Activated naive CD4-positive, alpha-beta T cell (primary cell): Measurements from ENCODE around the gene TDRD9.

Source experiments
- DNase-seq, 4 experiments: peaks; one replicate each; lab custom pipeline; 2025; lab: John Stamatoyannopoulos, UW

Gene TDRD9

GRCh38 chr14:104034976-104035699 lies 106.9 kb downstream of the TDRD9 start:
- no peak for DNase-seq

DNA sequence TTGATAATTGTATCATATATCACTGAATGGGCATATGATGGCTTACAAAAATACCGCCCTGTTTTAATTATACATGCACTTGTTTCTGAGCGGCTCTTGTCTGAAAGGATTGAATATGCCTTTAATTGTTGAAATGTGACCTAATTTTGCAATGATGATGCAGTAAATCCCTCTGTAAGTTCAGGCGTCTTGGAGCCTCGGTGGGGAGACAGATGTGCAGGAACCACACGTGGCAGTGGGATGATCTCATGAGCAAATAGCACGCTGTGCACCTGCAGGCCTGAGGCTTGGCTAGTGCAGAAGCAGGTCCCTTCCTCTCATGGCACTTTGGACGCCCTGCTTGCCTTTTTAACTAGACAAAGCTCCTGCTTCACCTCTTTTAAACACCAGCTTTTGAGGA lies 108.0 kb downstream of the TDRD9 start:
- DNase-seq: no peak

- no peak for DNase-seq
These were observed 108.8 kb downstream of the TDRD9 start for GRCh38 chr14:104037074-104037473.

GRCh38 chr14:104037903-104038302 lies 109.6 kb downstream of the TDRD9 start:
- no peak for DNase-seq

DNA sequence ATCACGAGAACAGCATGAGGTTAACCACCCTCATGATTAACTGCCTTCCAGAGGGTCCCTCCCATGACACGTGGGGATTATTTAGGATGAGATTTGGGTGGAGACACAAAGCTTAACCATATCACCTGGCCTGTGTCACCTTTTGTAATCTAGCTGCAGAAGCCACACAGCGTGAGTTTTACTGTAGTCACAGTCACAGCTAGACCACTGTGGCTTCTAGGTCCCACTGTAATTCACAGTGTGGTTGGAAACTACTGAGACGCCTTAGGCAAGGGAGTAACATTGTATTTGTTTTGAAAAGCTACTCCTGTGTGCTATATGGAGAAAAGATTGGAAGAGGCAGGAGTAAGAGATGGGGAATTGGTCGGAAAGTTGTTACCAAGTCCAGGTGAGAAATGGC lies 111.0 kb downstream of the TDRD9 start:
- DNase-seq: no peak

DNA sequence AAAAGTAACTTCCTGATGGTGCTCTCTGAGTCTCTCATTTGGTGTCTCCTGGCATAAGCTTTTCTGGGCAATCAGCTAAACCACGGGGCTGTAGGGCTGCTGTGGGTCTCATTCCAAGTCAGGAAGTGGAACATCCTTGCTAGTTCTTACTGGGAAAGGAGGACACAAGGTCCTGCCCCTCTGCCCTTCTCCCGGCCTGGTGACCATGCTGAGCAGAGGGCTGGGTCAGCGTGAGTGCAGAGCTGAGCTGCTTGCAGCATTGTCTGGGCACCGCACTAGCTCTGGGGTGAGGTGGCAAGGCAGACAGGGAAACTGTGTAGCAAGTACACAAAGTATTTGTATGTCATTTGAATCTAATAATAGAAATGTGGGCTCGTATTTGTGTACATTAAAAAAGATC lies 112.3 kb downstream of the TDRD9 start:
- no peak for DNase-seq

- DNase-seq: no peak
These were observed 113.3 kb downstream of the TDRD9 start for GRCh38 chr14:104041430-104042104.

GRCh38 chr14:104044016-104044415 lies 115.8 kb downstream of the TDRD9 start:
- DNase-seq: no peak

- no peak for DNase-seq
These were observed 119.5 kb downstream of the TDRD9 start for GRCh38 chr14:104047761-104048160.

- DNase-seq: no peak
These were observed 120.7 kb downstream of the TDRD9 start for GRCh38 chr14:104048758-104049507.

GRCh38 chr14:104049576-104050240 lies 121.5 kb downstream of the TDRD9 start:
- DNase-seq: no peak

- DNase-seq: no peak
These were observed 123.0 kb downstream of the TDRD9 start for GRCh38 chr14:104051092-104051813.

DNA sequence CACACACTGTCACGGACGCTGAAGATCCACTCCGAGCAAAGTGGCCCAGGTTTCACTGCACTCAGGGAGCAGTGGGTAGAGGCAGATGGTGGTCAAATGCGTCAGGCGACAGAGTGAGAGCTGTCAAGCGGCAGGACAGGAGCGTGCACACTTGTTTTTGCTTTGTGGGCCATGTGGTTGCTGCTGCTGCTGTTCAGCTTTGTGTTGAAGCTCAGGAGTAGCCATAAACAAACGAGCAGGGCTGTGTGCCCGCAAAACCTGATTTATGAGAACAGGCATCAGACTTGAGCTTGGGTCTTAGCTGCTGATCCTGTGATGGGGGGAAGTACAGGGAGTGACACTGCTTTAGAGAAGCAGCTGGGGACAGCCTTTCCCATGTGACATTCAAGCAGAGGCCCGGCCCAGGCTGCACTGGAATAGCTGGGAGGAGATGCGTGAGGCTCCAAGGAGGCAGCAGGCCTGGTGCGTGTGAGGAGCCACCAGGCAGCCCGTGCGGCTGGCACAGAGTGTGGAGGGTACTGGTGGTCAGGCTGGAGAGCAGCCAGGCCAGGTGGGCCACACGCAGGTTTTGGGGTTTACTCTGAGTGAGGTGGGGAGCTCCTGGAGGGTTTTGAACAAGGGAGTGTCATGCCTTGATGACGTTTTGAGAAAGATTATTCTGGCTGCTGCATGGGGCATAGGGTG lies 126.1 kb downstream of the TDRD9 start:
- no peak for DNase-seq

DNA sequence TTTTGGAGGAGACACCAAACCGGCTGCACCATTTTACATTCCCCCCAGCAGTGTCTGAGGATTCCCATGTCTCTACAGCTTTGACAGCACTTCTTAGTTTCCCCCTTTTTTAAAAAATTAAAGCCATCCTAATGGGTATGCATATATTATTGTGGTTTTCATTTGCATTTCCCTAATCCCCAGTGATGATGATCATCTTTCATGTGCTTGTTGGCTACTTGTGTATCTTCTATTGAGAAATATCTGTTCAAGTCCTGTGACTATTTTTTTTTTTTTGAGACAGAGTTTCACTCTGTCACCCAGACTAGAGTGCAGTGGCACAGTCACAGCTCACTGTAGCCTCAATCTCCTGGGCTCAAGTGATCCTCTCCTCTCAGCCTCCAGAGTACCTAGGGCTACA lies 134.0 kb downstream of the TDRD9 start:
- DNase-seq: no peak

DNA sequence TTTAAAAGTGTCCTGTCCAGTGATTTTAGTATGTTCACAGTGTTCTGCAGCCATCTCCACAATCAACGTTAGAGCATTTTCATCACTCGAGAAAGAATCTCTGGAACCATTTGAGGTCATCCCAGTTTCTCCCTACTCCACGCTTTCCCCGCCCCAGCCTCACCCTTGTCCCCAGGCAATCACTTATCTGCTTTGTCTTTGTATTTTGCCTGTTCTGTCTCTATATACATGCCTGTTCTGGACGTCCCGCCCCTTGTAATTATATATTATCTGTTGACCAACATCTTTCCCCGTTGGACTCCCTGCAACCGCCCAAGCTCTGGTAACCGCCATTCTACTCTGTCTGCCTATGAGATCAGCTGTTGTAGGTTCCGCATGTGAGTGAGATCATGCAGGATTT lies 135.7 kb downstream of the TDRD9 start:
- DNase-seq: no peak

GRCh38 chr14:104066279-104066678 lies 138.0 kb downstream of the TDRD9 start:
- no peak for DNase-seq

DNA sequence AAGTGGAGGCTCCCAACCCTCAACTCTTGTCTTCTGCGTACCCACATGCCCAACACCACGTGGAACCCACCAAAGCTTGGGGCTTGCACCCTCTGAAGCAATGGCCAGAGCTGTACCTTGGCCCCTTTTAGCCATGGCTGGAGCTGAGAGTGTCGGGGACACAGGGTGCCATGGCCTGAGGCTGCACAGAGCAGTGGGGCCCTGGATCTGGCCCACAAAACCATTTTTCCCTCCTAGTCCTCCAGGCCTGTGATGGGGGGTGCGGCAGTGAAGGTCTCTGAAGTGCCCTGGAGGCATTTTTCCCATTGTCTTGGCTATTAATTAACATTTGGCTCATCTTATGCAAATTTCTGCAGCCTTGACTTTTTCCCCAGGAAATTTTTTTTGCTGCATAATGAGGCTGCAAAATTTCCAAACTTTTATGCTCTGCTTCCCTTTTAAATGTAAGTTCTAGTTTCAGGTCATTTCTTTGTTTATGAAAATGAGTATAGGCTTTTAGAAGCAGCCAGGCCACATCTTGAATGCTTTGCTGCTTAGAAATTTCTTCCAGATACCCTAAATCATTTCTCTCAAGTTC lies 138.6 kb downstream of the TDRD9 start:
- DNase-seq: no peak

GRCh38 chr14:104069541-104069940 lies 141.3 kb downstream of the TDRD9 start:
- no peak for DNase-seq

DNA sequence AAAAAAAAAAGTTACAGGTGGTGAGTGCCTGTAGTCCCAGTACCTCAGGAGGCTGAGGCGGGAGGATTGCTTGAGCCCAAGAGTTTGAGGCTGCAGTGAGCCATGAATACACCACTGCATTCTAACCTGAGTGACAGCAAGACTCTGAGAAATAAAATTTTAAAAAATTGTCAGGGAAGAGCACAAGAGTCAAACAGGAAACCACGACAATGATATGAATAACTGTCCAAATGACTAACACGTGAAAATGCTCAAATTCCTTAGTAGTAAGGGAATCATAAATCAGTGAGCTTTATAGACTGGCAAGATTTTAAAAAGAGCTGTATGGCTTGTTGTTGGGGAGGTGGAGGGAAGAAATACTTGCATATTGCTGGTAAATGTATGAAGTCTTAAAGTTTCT lies 144.3 kb downstream of the TDRD9 start:
- DNase-seq: no peak

GRCh38 chr14:104073764-104074163 lies 145.5 kb downstream of the TDRD9 start:
- DNase-seq: no peak
